ENCODE results near the gene SAP30BP. TPM values are rescaled to one million over a fixed set of nuclear protein-coding genes. Genes with fewer than 3 reads are reported as not detected.

SAP30BP gene
- total and polyA plus RNA-seq, 2 donors from 2014 or later = 62.9 to 95.1 TPM

DNA sequence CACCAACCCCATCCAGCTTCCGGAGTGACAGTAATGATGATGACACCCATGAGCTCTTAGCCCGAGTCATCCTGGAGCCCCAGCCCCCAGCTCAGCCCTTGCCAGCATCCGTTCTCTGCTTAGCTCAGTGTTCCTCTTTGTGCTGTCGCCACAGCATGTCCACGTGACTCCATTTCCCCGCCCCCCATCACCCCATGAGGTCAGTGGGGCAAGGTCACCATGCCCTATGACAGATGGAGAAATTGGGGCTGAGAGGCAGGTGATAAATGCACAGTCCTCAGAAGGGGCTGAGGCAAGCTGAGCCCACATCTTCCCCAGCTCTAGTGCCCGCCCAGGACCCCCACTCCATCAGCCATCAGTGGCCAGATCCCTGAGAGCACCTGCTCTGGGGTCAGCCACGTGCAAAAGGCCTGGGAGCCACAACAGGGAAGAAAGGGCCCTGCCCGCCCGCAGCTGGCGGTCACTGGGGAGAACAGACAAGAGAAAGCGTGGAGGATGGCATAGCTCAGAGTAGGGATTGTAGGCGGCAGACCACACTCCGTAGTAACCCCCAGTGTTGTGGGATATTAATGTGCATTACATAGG is 71.2 kb downstream of the SAP30BP start:
- no peaks in the 10 kb centered on the region for H3K4me1 ChIP-seq (ENCODE audit: control insufficient read depth in 2 of 3, insufficient read depth in 2 of 3, low read depth in 1 of 3, low read length in 3 of 3)
- TF ChIP-seq CTCF (IDR thresholded peaks at IDR 0.05; ENCODE audit: borderline replicate concordance, extremely low read depth, insufficient read depth) = no peak
- no peak overlapping the region for H3K9ac ChIP-seq (ENCODE audit: low read length in 3 of 3)
- intact Hi-C loops (cut with DNase I) = loop anchor here (10.0 kb wide), 1 partner anchor 54 kb away; no protein-coding TSS in a partner anchor
- no peaks in the 10 kb centered on the region for H3K9me3 ChIP-seq (ENCODE audit: control insufficient read depth in 2 of 3, insufficient read depth in 1 of 3, low read length in 3 of 3)
- no peaks in the 10 kb centered on the region for H3K27me3 ChIP-seq (ENCODE audit: control insufficient read depth, insufficient read depth, low read length)
- H3K36me3 ChIP-seq (ENCODE audit: control insufficient read depth in 2 of 3, insufficient read depth in 3 of 3, low read length in 3 of 3) = no peaks in the 10 kb centered on the region
- FAIRE-seq = no peak
- no peak for DNase-seq
- H3K27ac ChIP-seq (ENCODE audit: low read depth in 2 of 2, low read length in 2 of 2) = no peak overlapping the region
- no peak overlapping the region for H3K4me3 ChIP-seq (ENCODE audit: low read length in 3 of 3)

GRCh38 chr17:75739174-75739573 is 72.0 kb downstream of the SAP30BP start:
- intact Hi-C loops (cut with DNase I) = loop anchor here (10.0 kb wide), 1 partner anchor 54 kb away; no protein-coding TSS in a partner anchor
- no peaks in the 10 kb centered on the region for H3K9me3 ChIP-seq (ENCODE audit: control insufficient read depth in 2 of 3, insufficient read depth in 1 of 3, low read length in 3 of 3)
- DNase-seq (no peak), FAIRE-seq (no peak)
- H3K4me1 ChIP-seq (ENCODE audit: control insufficient read depth in 2 of 3, insufficient read depth in 2 of 3, low read depth in 1 of 3, low read length in 3 of 3) = no peaks in the 10 kb centered on the region
- H3K4me3 ChIP-seq (ENCODE audit: low read length in 3 of 3) = no peak overlapping the region
- no peak for TF ChIP-seq CTCF (IDR thresholded peaks at IDR 0.05; ENCODE audit: borderline replicate concordance, extremely low read depth, insufficient read depth)
- no peaks in the 10 kb centered on the region for H3K36me3 ChIP-seq (ENCODE audit: control insufficient read depth in 2 of 3, insufficient read depth in 3 of 3, low read length in 3 of 3)
- no peak overlapping the region for H3K27ac ChIP-seq (ENCODE audit: low read depth in 2 of 2, low read length in 2 of 2)
- H3K27me3 ChIP-seq (ENCODE audit: control insufficient read depth, insufficient read depth, low read length) = no peaks in the 10 kb centered on the region
- H3K9ac ChIP-seq (ENCODE audit: low read length in 3 of 3) = no peak overlapping the region

DNA sequence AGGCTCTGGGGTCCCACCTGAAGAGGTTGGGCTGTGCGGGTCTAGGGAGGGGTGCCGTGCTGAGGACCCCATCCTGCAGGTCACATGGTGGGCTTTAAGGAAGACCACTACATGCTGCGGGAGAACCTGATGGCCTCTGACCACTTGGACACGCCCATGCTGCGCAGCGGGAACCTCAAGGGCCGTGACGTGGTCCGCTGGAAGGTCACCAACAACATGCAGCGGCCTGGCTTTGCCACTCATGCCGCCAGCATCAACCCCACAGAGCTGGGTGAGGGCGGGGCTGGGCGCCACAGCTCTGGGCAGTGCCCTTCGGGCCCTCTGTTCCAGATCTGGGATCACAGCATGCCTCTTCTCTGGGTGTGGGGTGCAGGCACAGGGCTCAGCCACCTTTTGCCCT is 72.7 kb downstream of the SAP30BP start:
- Histone ChIP-seq H3K9ac (ENCODE audit: low read length in 3 of 3) (no peak overlapping the region), H3K4me1 (ENCODE audit: control insufficient read depth in 2 of 3, insufficient read depth in 2 of 3, low read depth in 1 of 3, low read length in 3 of 3) (no peaks in the 10 kb centered on the region), H3K9me3 (ENCODE audit: control insufficient read depth in 2 of 3, insufficient read depth in 1 of 3, low read length in 3 of 3) (no peaks in the 10 kb centered on the region), H3K36me3 (ENCODE audit: control insufficient read depth in 2 of 3, insufficient read depth in 3 of 3, low read length in 3 of 3) (no peaks in the 10 kb centered on the region), H3K27me3 (ENCODE audit: control insufficient read depth, insufficient read depth, low read length) (no peaks in the 10 kb centered on the region), H3K27ac (ENCODE audit: low read depth in 2 of 2, low read length in 2 of 2) (no peak overlapping the region), H3K4me3 (ENCODE audit: low read length in 3 of 3) (no peak overlapping the region)
- DNase-seq (no peak), FAIRE-seq (no peak)
- TF ChIP-seq CTCF (IDR thresholded peaks at IDR 0.05; ENCODE audit: borderline replicate concordance, extremely low read depth, insufficient read depth) = no peak
- intact Hi-C loops (cut with DNase I) = loop anchor here (10.0 kb wide), 1 partner anchor 55 kb away; no protein-coding TSS in a partner anchor

- no peak for TF ChIP-seq CTCF (IDR thresholded peaks at IDR 0.05; ENCODE audit: borderline replicate concordance, extremely low read depth, insufficient read depth)
- FAIRE-seq (no peak), DNase-seq (peak in 1 of 5 donors; percentile 73)
- H3K9ac ChIP-seq (ENCODE audit: low read length in 3 of 3) = no peak overlapping the region
- no peak overlapping the region for H3K27ac ChIP-seq (ENCODE audit: low read depth in 2 of 2, low read length in 2 of 2)
- no peaks in the 10 kb centered on the region for H3K36me3 ChIP-seq (ENCODE audit: control insufficient read depth in 2 of 3, insufficient read depth in 3 of 3, low read length in 3 of 3)
- H3K4me3 ChIP-seq (ENCODE audit: low read length in 3 of 3) = no peak overlapping the region
- no peaks in the 10 kb centered on the region for H3K9me3 ChIP-seq (ENCODE audit: control insufficient read depth in 2 of 3, insufficient read depth in 1 of 3, low read length in 3 of 3)
- no peaks in the 10 kb centered on the region for H3K27me3 ChIP-seq (ENCODE audit: control insufficient read depth, insufficient read depth, low read length)
- no peaks in the 10 kb centered on the region for H3K4me1 ChIP-seq (ENCODE audit: control insufficient read depth in 2 of 3, insufficient read depth in 2 of 3, low read depth in 1 of 3, low read length in 3 of 3)
- intact Hi-C loops (cut with DNase I) = no loop called here
Observed at GRCh38 chr17:75740215-75740614, 73.1 kb downstream of the SAP30BP start.

Measured in kidney (tissue), 14 donors.